Hepatocyte (in vitro differentiated cells): ENCODE results near the gene PDE1C. TPM values are rescaled to one million over a fixed set of nuclear protein-coding genes. Genes with fewer than 3 reads are reported as not detected.

Experiments
- DNase-seq: peaks from one replicate; pipeline ENCODE4 v3.0.0-alpha.2; 2016; ENCODE audit warnings: low spot score
- H2AFZ ChIP-seq: fragments of 200-600 bp; sonication (generic); 2 replicates; pipeline ENCODE4 v1.6.0; 2016; ENCODE audit warnings: antibody characterized with exemption, mild to moderate bottlenecking
- H3K27ac ChIP-seq: fragments of 200-600 bp; sonication (generic); 2 replicates; pipeline ENCODE4 v1.5.1; 2016; ENCODE audit warnings: mild to moderate bottlenecking
- H3K27me3 ChIP-seq: fragments of 200-600 bp; sonication (generic); 2 replicates; pipeline ENCODE4 v1.6.1; 2016
- H3K36me3 ChIP-seq: fragments of 200-600 bp; sonication (generic); replicated peaks from 2 replicates; pipeline ENCODE4 v1.5.1; 2016; ENCODE audit warnings: low read depth; ENCODE audit not compliant: insufficient read depth
- H3K4me1 ChIP-seq: fragments of 200-600 bp; sonication (generic); 2 replicates; pipeline ENCODE4 v1.5.1; 2016; ENCODE audit warnings: mild to moderate bottlenecking, moderate library complexity; ENCODE audit not compliant: insufficient read depth
- H3K4me2 ChIP-seq: fragments of 200-600 bp; sonication (generic); 2 replicates; pipeline ENCODE4 v1.6.0; 2016
- H3K4me3 ChIP-seq: fragments of 200-600 bp; sonication (generic); 2 replicates; pipeline ENCODE4 v1.5.1; 2016; ENCODE audit warnings: mild to moderate bottlenecking
- H3K79me2 ChIP-seq: fragments of 200-600 bp; sonication (generic); 2 replicates; pipeline ENCODE4 v1.6.0; 2017; ENCODE audit warnings: mild to moderate bottlenecking
- H3K9me2 ChIP-seq: fragments of 200-600 bp; sonication (generic); replicated peaks from 2 replicates; pipeline ENCODE4 v1.6.0; 2017; ENCODE audit warnings: mild to moderate bottlenecking; ENCODE audit not compliant: insufficient read depth
- H3K9me3 ChIP-seq: fragments of 200-600 bp; sonication (generic); 2 replicates; pipeline ENCODE4 v1.5.1; 2016; ENCODE audit warnings: low read depth, mild to moderate bottlenecking
- H4K20me1 ChIP-seq: fragments of 200-600 bp; sonication (generic); 2 replicates; pipeline ENCODE4 v1.6.0; 2016; ENCODE audit warnings: mild to moderate bottlenecking; ENCODE audit not compliant: insufficient read depth, poor library complexity, severe bottlenecking
- EZH2 ChIP-seq: fragments of 200-600 bp; sonication (generic); IDR thresholded peaks from 2 replicates; pipeline ENCODE4 v1.6.1; 2016; ENCODE audit warnings: antibody characterized with exemption, mild to moderate bottlenecking, borderline replicate concordance
- EZH2phosphoT487 ChIP-seq: fragments of 200-600 bp; sonication (generic); IDR thresholded peaks from one replicate; pipeline ENCODE4 v1.6.1; 2018; ENCODE audit warnings: antibody characterized with exemption, mild to moderate bottlenecking, low read depth, moderate library complexity; ENCODE audit not compliant: unreplicated experiment, severe bottlenecking
- WGBS: methylation state at CpG from one replicate; pipeline ENCODE4 v1.1.6; 2016; ENCODE audit warnings: low lambda C conversion rate; ENCODE audit errors: missing lambda C conversion rate; 5-methylcytosine and 5-hydroxymethylcytosine counted together
- polyA plus RNA-seq: library from polyadenylated mRNA; unstranded; fragments of >200 nt; fragmentation: Nextera tagmentation; extraction: Ambion mirVana; gene quantifications from 2 replicates; pipeline ENCODE4 v1.2.1, GENCODE V29; 2016
- total RNA-seq: library from RNA; depleted of rRNA; stranded (reverse); fragments of >200 nt; gene quantifications from 2 replicates; pipeline ENCODE4 v1.2.3, GENCODE V29; 2014
- TF ChIP-seq, protein P1 (sequence below): fragments of 200-600 bp; sonication (generic); IDR thresholded peaks from 2 replicates; pipeline ENCODE4 v1.5.1; 2016; ENCODE audit warnings: antibody characterized with exemption, mild to moderate bottlenecking; ENCODE audit not compliant: poor library complexity

PDE1C gene
- total and polyA plus RNA-seq, 2 experiments from 2014 or later = 1.8 to 5.0 TPM

DNA sequence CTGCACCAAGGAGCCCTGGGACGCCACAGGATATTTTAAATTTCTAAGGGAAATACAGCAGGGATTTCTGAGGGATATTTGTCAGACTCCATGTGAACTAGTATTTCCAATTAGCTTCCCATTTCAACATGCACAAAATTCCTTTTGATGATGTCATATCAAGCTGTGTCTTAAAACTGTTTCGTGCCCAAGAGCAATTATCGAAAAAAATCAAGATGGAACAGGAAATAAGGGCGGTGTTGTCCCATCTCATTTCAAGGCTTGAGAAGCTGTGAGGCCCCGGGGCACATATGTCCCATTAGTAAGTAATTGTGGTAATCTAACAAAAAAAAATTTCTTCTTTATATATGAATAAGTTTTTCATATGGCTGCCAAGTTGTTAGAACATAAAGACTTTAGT lies 335.8 kb downstream of the PDE1C start:
- no peaks in the 10 kb centered on the region for H3K4me1 ChIP-seq
- no peaks in the 10 kb centered on the region for H3K36me3 ChIP-seq
- no peaks in the 10 kb centered on the region for H4K20me1 ChIP-seq
- no peak overlapping the region for H3K4me3 ChIP-seq
- no peak overlapping the region for H3K4me2 ChIP-seq
- 72% methylated on average over 5 of the region's 5 CpGs for WGBS
- no peaks in the 10 kb centered on the region for H3K9me3 ChIP-seq
- no peak overlapping the region for H3K27ac ChIP-seq
- H3K27me3 ChIP-seq = no peaks in the 10 kb centered on the region
- DNase-seq = no peak
- TF ChIP-seq EZH2 = no peak
- TF ChIP-seq, protein P1, sequence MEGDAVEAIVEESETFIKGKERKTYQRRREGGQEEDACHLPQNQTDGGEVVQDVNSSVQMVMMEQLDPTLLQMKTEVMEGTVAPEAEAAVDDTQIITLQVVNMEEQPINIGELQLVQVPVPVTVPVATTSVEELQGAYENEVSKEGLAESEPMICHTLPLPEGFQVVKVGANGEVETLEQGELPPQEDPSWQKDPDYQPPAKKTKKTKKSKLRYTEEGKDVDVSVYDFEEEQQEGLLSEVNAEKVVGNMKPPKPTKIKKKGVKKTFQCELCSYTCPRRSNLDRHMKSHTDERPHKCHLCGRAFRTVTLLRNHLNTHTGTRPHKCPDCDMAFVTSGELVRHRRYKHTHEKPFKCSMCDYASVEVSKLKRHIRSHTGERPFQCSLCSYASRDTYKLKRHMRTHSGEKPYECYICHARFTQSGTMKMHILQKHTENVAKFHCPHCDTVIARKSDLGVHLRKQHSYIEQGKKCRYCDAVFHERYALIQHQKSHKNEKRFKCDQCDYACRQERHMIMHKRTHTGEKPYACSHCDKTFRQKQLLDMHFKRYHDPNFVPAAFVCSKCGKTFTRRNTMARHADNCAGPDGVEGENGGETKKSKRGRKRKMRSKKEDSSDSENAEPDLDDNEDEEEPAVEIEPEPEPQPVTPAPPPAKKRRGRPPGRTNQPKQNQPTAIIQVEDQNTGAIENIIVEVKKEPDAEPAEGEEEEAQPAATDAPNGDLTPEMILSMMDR = no peak
- TF ChIP-seq EZH2phosphoT487 = no peak
- no peaks in the 10 kb centered on the region for H3K9me2 ChIP-seq
- no peaks in the 10 kb centered on the region for H3K79me2 ChIP-seq
- H2AFZ ChIP-seq = no peak overlapping the region

DNA sequence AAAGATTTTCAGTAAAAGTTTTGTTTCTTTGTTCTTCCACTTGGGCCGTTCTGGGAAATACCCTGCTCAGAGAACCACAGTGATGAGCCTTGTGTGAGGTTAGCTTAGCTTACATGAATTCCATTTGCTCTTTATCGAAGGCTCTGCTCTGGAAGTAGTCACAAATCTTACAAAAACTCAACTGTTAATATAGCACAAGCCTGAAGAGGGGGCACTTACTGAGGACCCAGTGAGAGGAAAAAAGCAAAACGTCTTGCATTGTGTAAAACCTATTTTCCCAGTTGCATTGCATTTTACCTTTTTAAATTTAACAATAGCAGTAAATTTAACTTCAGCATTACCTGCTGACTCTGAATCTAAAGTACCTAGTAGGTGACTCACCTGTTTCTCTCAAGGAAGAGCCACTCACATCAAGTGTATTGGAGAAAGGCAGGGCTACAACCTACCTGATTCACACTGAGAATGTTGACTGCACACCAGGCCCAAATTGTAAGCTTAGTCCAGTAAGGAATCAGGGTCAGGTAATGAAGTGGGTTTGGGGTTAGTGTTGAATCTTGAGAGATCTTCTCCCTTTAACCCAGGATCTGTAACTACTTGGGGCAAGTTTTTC lies 340.9 kb downstream of the PDE1C start:
- H3K4me1 ChIP-seq = no peaks in the 10 kb centered on the region
- H2AFZ ChIP-seq = no peak overlapping the region
- no peaks in the 10 kb centered on the region for H4K20me1 ChIP-seq
- H3K9me2 ChIP-seq = no peaks in the 10 kb centered on the region
- no peaks in the 10 kb centered on the region for H3K27me3 ChIP-seq
- H3K9me3 ChIP-seq = no peaks in the 10 kb centered on the region
- no peak for DNase-seq
- TF ChIP-seq EZH2 (no peak), EZH2phosphoT487 (no peak)
- TF ChIP-seq, protein P1 = no peak
- no peak overlapping the region for H3K4me3 ChIP-seq
- H3K79me2 ChIP-seq = no peaks in the 10 kb centered on the region
- no peaks in the 10 kb centered on the region for H3K36me3 ChIP-seq
- 55% methylated on average over 3 of the region's 3 CpGs for WGBS
- H3K27ac ChIP-seq = no peak overlapping the region
- no peak overlapping the region for H3K4me2 ChIP-seq

DNA sequence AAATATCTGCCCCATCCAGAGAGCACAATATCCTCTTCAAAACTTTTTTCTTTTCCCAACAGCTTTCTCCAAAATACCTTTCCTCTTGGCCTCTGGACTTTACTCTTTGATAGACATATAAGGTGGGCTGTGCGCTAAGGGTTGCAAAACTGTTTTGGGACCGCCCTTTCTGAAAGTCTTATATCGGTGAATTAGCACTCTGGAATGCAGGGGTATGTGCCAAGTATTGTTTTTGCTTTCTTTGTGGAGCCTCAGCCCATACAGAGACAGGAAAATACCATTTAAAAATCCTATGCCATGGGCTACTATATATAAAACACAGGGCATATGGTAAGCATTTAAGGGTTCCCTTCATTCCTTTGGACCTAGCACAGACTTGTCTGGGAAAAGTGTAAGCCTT lies 345.5 kb downstream of the PDE1C start:
- Histone ChIP-seq H3K27ac (no peak overlapping the region), H3K4me1 (no peaks in the 10 kb centered on the region), H4K20me1 (no peaks in the 10 kb centered on the region), H3K27me3 (peaks cover 2% of the 10 kb centered on the region), H2AFZ (no peak overlapping the region), H3K4me2 (no peak overlapping the region), H3K4me3 (no peak overlapping the region), H3K9me2 (no peaks in the 10 kb centered on the region), H3K9me3 (no peaks in the 10 kb centered on the region), H3K36me3 (no peaks in the 10 kb centered on the region), H3K79me2 (no peaks in the 10 kb centered on the region)
- TF ChIP-seq EZH2 (no peak), EZH2phosphoT487 (no peak)
- TF ChIP-seq, protein P1 = no peak
- WGBS = 91% methylated on average over 3 of the region's 3 CpGs
- no peak for DNase-seq

DNA sequence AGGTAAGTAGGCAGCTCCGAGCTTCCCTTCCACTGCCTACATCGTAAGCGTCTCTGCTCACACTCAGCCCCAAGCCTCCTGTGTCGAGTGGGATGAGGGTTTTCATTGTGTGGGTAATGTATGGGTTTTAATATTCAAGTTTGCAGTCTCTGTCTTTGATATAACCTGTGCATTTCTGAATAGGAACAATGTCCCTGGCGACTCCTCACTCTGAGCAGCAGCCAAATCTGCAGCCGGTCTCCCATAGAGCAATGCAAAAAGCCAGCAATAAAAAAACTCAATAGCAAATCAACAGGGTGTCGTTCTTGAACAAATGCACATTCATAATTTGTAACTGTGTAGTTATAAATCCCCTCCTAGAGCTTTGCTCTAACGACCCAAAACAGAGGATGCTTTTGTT lies 349.8 kb downstream of the PDE1C start:
- Histone ChIP-seq H4K20me1 (no peaks in the 10 kb centered on the region), H3K36me3 (no peaks in the 10 kb centered on the region), H3K4me2 (no peak overlapping the region), H3K79me2 (no peaks in the 10 kb centered on the region), H2AFZ (no peak overlapping the region), H3K27me3 (peaks cover 2% of the 10 kb centered on the region), H3K4me3 (no peak overlapping the region), H3K27ac (no peak overlapping the region), H3K9me2 (no peaks in the 10 kb centered on the region), H3K9me3 (no peaks in the 10 kb centered on the region), H3K4me1 (no peaks in the 10 kb centered on the region)
- TF ChIP-seq EZH2 = no peak
- TF ChIP-seq, protein P1 = no peak
- TF ChIP-seq EZH2phosphoT487 = no peak
- 87% methylated on average over 8 of the region's 8 CpGs for WGBS
- no peak for DNase-seq
